Measurements from ENCODE around the gene C4orf50. TPM values are rescaled to one million over a fixed set of nuclear protein-coding genes. Genes with fewer than 3 reads are reported as not detected.

C4orf50 gene
- total and polyA plus RNA-seq, 2 experiments from 2014 or later, result not detected

GRCh38 chr4:6031846-6032245 is 13.6 kb upstream of the C4orf50 start:
- no peaks in the 10 kb centered on the region for H3K9me3 ChIP-seq (ENCODE audit: low read depth)
- no peak for DNase-seq
- H3K4me3 ChIP-seq, result no peak overlapping the region
- TF ChIP-seq EZH2phosphoT487 (IDR thresholded peaks at IDR 0.05; ENCODE audit: insufficient read depth, low read depth) (no peak), EZH2 (IDR thresholded peaks at IDR 0.05; ENCODE audit: insufficient read depth, poor library complexity, severe bottlenecking) (no peak)
- no peaks in the 10 kb centered on the region for H3K9me2 ChIP-seq (ENCODE audit: insufficient read depth)
- no peaks in the 10 kb centered on the region for H3F3A ChIP-seq (ENCODE audit: insufficient read depth)
- 12 to 15% methylated on average over 5 of the region's 5 CpGs for WGBS, 2 experiments (ENCODE audit: low coverage in 1 of 2, low lambda C conversion rate in 2 of 2, missing lambda C conversion rate in 2 of 2)
- no peaks in the 10 kb centered on the region for H3K4me1 ChIP-seq (ENCODE audit: insufficient read depth)
- in situ Hi-C loops (cut with MboI), result no loop called here
- no peaks in the 10 kb centered on the region for H3K79me2 ChIP-seq (ENCODE audit: insufficient read depth)
- H3K27me3 ChIP-seq (replicated peaks; ENCODE audit: insufficient read depth), result no peaks in the 10 kb centered on the region
- H3K27ac ChIP-seq, result no peak overlapping the region
- no peaks in the 10 kb centered on the region for H4K20me1 ChIP-seq (ENCODE audit: insufficient read depth)
- H2AFZ ChIP-seq, result no peak overlapping the region
- H3K9ac ChIP-seq, result no peak overlapping the region
- no peak overlapping the region for H3K4me2 ChIP-seq (ENCODE audit: unreplicated experiment)
- H3K36me3 ChIP-seq (ENCODE audit: low read depth), result no peaks in the 10 kb centered on the region

GRCh38 chr4:6030679-6031078 is 12.4 kb upstream of the C4orf50 start:
- no peak overlapping the region for H3K27ac ChIP-seq
- no peaks in the 10 kb centered on the region for H3K36me3 ChIP-seq (ENCODE audit: low read depth)
- WGBS, 2 experiments (ENCODE audit: low coverage in 1 of 2, low lambda C conversion rate in 2 of 2, missing lambda C conversion rate in 2 of 2), result 41 to 44% methylated on average over 7 of the region's 7 CpGs
- no peaks in the 10 kb centered on the region for H3K9me2 ChIP-seq (ENCODE audit: insufficient read depth)
- no peaks in the 10 kb centered on the region for H3K79me2 ChIP-seq (ENCODE audit: insufficient read depth)
- H3K4me1 ChIP-seq (ENCODE audit: insufficient read depth), result no peaks in the 10 kb centered on the region
- no peak overlapping the region for H3K4me2 ChIP-seq (ENCODE audit: unreplicated experiment)
- no peak overlapping the region for H3K4me3 ChIP-seq
- H3K27me3 ChIP-seq (replicated peaks; ENCODE audit: insufficient read depth), result no peaks in the 10 kb centered on the region
- H3F3A ChIP-seq (ENCODE audit: insufficient read depth), result no peaks in the 10 kb centered on the region
- no peak for TF ChIP-seq EZH2phosphoT487 (IDR thresholded peaks at IDR 0.05; ENCODE audit: insufficient read depth, low read depth)
- no peak for TF ChIP-seq EZH2 (IDR thresholded peaks at IDR 0.05; ENCODE audit: insufficient read depth, poor library complexity, severe bottlenecking)
- no peaks in the 10 kb centered on the region for H4K20me1 ChIP-seq (ENCODE audit: insufficient read depth)
- DNase-seq, result no peak
- in situ Hi-C loops (cut with MboI), result no loop called here
- H3K9me3 ChIP-seq (ENCODE audit: low read depth), result no peaks in the 10 kb centered on the region
- H3K9ac ChIP-seq, result no peak overlapping the region
- no peak overlapping the region for H2AFZ ChIP-seq

GRCh38 chr4:6029254-6029653 is 11.0 kb upstream of the C4orf50 start:
- H3F3A ChIP-seq (ENCODE audit: insufficient read depth), result no peaks in the 10 kb centered on the region
- H3K9me2 ChIP-seq (ENCODE audit: insufficient read depth), result no peaks in the 10 kb centered on the region
- no peak overlapping the region for H3K4me2 ChIP-seq (ENCODE audit: unreplicated experiment)
- H3K36me3 ChIP-seq (ENCODE audit: low read depth), result no peaks in the 10 kb centered on the region
- no peak overlapping the region for H3K4me3 ChIP-seq
- no peak overlapping the region for H3K9ac ChIP-seq
- H4K20me1 ChIP-seq (ENCODE audit: insufficient read depth), result no peaks in the 10 kb centered on the region
- H3K9me3 ChIP-seq (ENCODE audit: low read depth), result no peaks in the 10 kb centered on the region
- TF ChIP-seq EZH2 (IDR thresholded peaks at IDR 0.05; ENCODE audit: insufficient read depth, poor library complexity, severe bottlenecking) (no peak), EZH2phosphoT487 (IDR thresholded peaks at IDR 0.05; ENCODE audit: insufficient read depth, low read depth) (no peak)
- H3K27ac ChIP-seq, result no peak overlapping the region
- DNase-seq, result no peak
- H2AFZ ChIP-seq, result no peak overlapping the region
- no peaks in the 10 kb centered on the region for H3K27me3 ChIP-seq (replicated peaks; ENCODE audit: insufficient read depth)
- no peaks in the 10 kb centered on the region for H3K4me1 ChIP-seq (ENCODE audit: insufficient read depth)
- in situ Hi-C loops (cut with MboI), result no loop called here
- WGBS, 2 experiments (ENCODE audit: low coverage in 1 of 2, low lambda C conversion rate in 2 of 2, missing lambda C conversion rate in 2 of 2), result 27 to 34% methylated on average over 6 of the region's 6 CpGs
- no peaks in the 10 kb centered on the region for H3K79me2 ChIP-seq (ENCODE audit: insufficient read depth)

- Histone ChIP-seq H3K4me2 (ENCODE audit: unreplicated experiment) (no peak overlapping the region), H3K27ac (no peak overlapping the region), H3K4me3 (no peak overlapping the region), H3K27me3 (replicated peaks; ENCODE audit: insufficient read depth) (no peaks in the 10 kb centered on the region), H3F3A (ENCODE audit: insufficient read depth) (no peaks in the 10 kb centered on the region), H3K36me3 (ENCODE audit: low read depth) (no peaks in the 10 kb centered on the region), H3K9me2 (ENCODE audit: insufficient read depth) (no peaks in the 10 kb centered on the region), H3K9me3 (ENCODE audit: low read depth) (no peaks in the 10 kb centered on the region), H4K20me1 (ENCODE audit: insufficient read depth) (no peaks in the 10 kb centered on the region), H3K79me2 (ENCODE audit: insufficient read depth) (no peaks in the 10 kb centered on the region), H3K9ac (no peak overlapping the region), H2AFZ (no peak overlapping the region), H3K4me1 (ENCODE audit: insufficient read depth) (no peaks in the 10 kb centered on the region)
- WGBS, 2 experiments (ENCODE audit: low coverage in 1 of 2, low lambda C conversion rate in 2 of 2, missing lambda C conversion rate in 2 of 2), result 7 to 14% methylated on average over 10 of the region's 10 CpGs
- DNase-seq, result no peak
- in situ Hi-C loops (cut with MboI), result no loop called here
- TF ChIP-seq EZH2phosphoT487 (IDR thresholded peaks at IDR 0.05; ENCODE audit: insufficient read depth, low read depth) (no peak), EZH2 (IDR thresholded peaks at IDR 0.05; ENCODE audit: insufficient read depth, poor library complexity, severe bottlenecking) (no peak)
These were observed 9.9 kb upstream of the C4orf50 start for GRCh38 chr4:6028168-6028567.

GRCh38 chr4:6027392-6027791 is 9.2 kb upstream of the C4orf50 start:
- Histone ChIP-seq H3K27me3 (replicated peaks; ENCODE audit: insufficient read depth) (no peaks in the 10 kb centered on the region), H3K79me2 (ENCODE audit: insufficient read depth) (no peaks in the 10 kb centered on the region), H3K9me3 (ENCODE audit: low read depth) (no peaks in the 10 kb centered on the region), H3K27ac (no peak overlapping the region), H3K4me2 (ENCODE audit: unreplicated experiment) (no peak overlapping the region), H3K9me2 (ENCODE audit: insufficient read depth) (no peaks in the 10 kb centered on the region), H3K9ac (no peak overlapping the region), H3K36me3 (ENCODE audit: low read depth) (no peaks in the 10 kb centered on the region), H4K20me1 (ENCODE audit: insufficient read depth) (no peaks in the 10 kb centered on the region), H3F3A (ENCODE audit: insufficient read depth) (no peaks in the 10 kb centered on the region), H2AFZ (no peak overlapping the region), H3K4me1 (ENCODE audit: insufficient read depth) (no peaks in the 10 kb centered on the region), H3K4me3 (no peak overlapping the region)
- DNase-seq, result no peak
- in situ Hi-C loops (cut with MboI), result no loop called here
- TF ChIP-seq EZH2phosphoT487 (IDR thresholded peaks at IDR 0.05; ENCODE audit: insufficient read depth, low read depth), result no peak
- TF ChIP-seq EZH2 (IDR thresholded peaks at IDR 0.05; ENCODE audit: insufficient read depth, poor library complexity, severe bottlenecking), result no peak
- 42% methylated on average over 9 of the region's 9 CpGs for WGBS, 2 experiments (ENCODE audit: low coverage in 1 of 2, low lambda C conversion rate in 2 of 2, missing lambda C conversion rate in 2 of 2)

Data from GM23248 (cell line).